Endothelial cell (in vitro differentiated cells): ENCODE measurements around the gene DLX6. TPM values are rescaled to one million over a fixed set of nuclear protein-coding genes. Genes with fewer than 3 reads are reported as not detected.

Experiments
- DNase-seq: peaks from one replicate; pipeline ENCODE4 v3.0.0; 2021; ENCODE audit warnings: low spot score
- H3K27ac Mint-ChIP-seq: one replicate; pipeline ENCODE4 v1.8.0; 2021; ENCODE audit warnings: mixed read lengths, inconsistent platforms; ENCODE audit not compliant: unreplicated experiment
- H3K27me3 Mint-ChIP-seq: one replicate; pipeline ENCODE4 v1.8.0; 2021; ENCODE audit warnings: mild to moderate bottlenecking, moderate library complexity, mixed read lengths, inconsistent platforms; ENCODE audit not compliant: unreplicated experiment
- H3K36me3 Mint-ChIP-seq: one replicate; pipeline ENCODE4 v1.8.0; 2021; ENCODE audit warnings: mild to moderate bottlenecking, low read depth, mixed read lengths, inconsistent platforms; ENCODE audit not compliant: unreplicated experiment
- H3K4me1 Mint-ChIP-seq: one replicate; pipeline ENCODE4 v1.8.0; 2021; ENCODE audit warnings: mild to moderate bottlenecking, mixed read lengths, inconsistent platforms; ENCODE audit not compliant: unreplicated experiment
- H3K4me3 Mint-ChIP-seq: one replicate; pipeline ENCODE4 v1.8.0; 2021; ENCODE audit warnings: mild to moderate bottlenecking, mixed read lengths, inconsistent platforms; ENCODE audit not compliant: unreplicated experiment
- H3K9me3 Mint-ChIP-seq: one replicate; pipeline ENCODE4 v1.8.0; 2021; ENCODE audit warnings: mixed read lengths, inconsistent platforms; ENCODE audit not compliant: unreplicated experiment
- CTCF ChIP-seq: fragments of 200-600 bp; sonication (generic); IDR thresholded peaks from one replicate; pipeline ENCODE4 v1.5.0; 2021; ENCODE audit warnings: antibody characterized with exemption; ENCODE audit not compliant: unreplicated experiment
- long read RNA-seq: library from polyadenylated mRNA; unstranded; transcript quantifications from one replicate; pipeline ENCODE4 v2.0.0, GENCODE V29; 2020; ENCODE audit not compliant: unreplicated experiment
- total RNA-seq: library from RNA; stranded (reverse); fragmentation: NEBNext Ultra II Directional; extraction: Animal tissue kit (Norgen Biotek cat#: 25700); gene quantifications from one replicate; pipeline ENCODE4 v1.2.1, GENCODE V29; 2021; ENCODE audit not compliant: unreplicated experiment

Gene DLX6
- not detected for total RNA-seq
- long read RNA-seq, result 0 reads

- TF ChIP-seq CTCF, result no peak
- H3K4me1 Mint-ChIP-seq, result peaks cover 7% of the 10 kb centered on the region
- H3K27ac Mint-ChIP-seq, result no peak within 1 kb of the TSS
- DNase-seq, result no peak
- H3K4me3 Mint-ChIP-seq, result peak within 1 kb of the TSS; percentile 83
- H3K9me3 Mint-ChIP-seq, result no peaks in the 10 kb centered on the region
- H3K27me3 Mint-ChIP-seq, result peaks cover 48% of the 10 kb centered on the region
- H3K36me3 Mint-ChIP-seq, result peaks cover 4% of the 10 kb centered on the region
Observed at GRCh38 chr7:97005183-97006054, at the start of gene DLX6. Gene DLX6, plus strand, starts transcription at chr7:97005553. Its CDS starts 425 bp downstream, at chr7:97005978.

GRCh38 chr7:96959135-96959534 lies 46.2 kb upstream of the DLX6 start:
- H3K27me3 Mint-ChIP-seq, result no peaks in the 10 kb centered on the region
- no peak for TF ChIP-seq CTCF
- H3K36me3 Mint-ChIP-seq, result no peaks in the 10 kb centered on the region
- no peaks in the 10 kb centered on the region for H3K4me1 Mint-ChIP-seq
- H3K27ac Mint-ChIP-seq, result no peak overlapping the region
- H3K9me3 Mint-ChIP-seq, result no peaks in the 10 kb centered on the region
- no peak for DNase-seq
- no peak overlapping the region for H3K4me3 Mint-ChIP-seq

- Mint-ChIP-seq H3K9me3 (no peaks in the 10 kb centered on the region), H3K27me3 (peaks cover 2% of the 10 kb centered on the region), H3K4me3 (no peak overlapping the region), H3K4me1 (no peaks in the 10 kb centered on the region), H3K27ac (no peak overlapping the region), H3K36me3 (no peaks in the 10 kb centered on the region)
- no peak for DNase-seq
- no peak for TF ChIP-seq CTCF
Observed at GRCh38 chr7:96962221-96962885, 43.0 kb upstream of the DLX6 start.

GRCh38 chr7:96968981-96969380 lies 36.4 kb upstream of the DLX6 start:
- H3K36me3 Mint-ChIP-seq, result no peaks in the 10 kb centered on the region
- H3K27ac Mint-ChIP-seq, result no peak overlapping the region
- peaks cover 2% of the 10 kb centered on the region for H3K27me3 Mint-ChIP-seq
- no peak overlapping the region for H3K4me3 Mint-ChIP-seq
- no peaks in the 10 kb centered on the region for H3K4me1 Mint-ChIP-seq
- TF ChIP-seq CTCF, result no peak
- DNase-seq, result no peak
- no peaks in the 10 kb centered on the region for H3K9me3 Mint-ChIP-seq

GRCh38 chr7:96970739-96971138 lies 34.6 kb upstream of the DLX6 start:
- Mint-ChIP-seq H3K4me1 (no peaks in the 10 kb centered on the region), H3K4me3 (no peak overlapping the region), H3K36me3 (no peaks in the 10 kb centered on the region), H3K27ac (no peak overlapping the region), H3K27me3 (no peaks in the 10 kb centered on the region), H3K9me3 (no peaks in the 10 kb centered on the region)
- no peak for TF ChIP-seq CTCF
- no peak for DNase-seq
